Thyroid gland (tissue), 4 donors: ENCODE measurements around the gene PCP4L1. TPM values are rescaled to one million over a fixed set of nuclear protein-coding genes. Genes with fewer than 3 reads are reported as not detected.

Experiments used
- DNase-seq, 2 donors: peaks; one replicate each; pipeline ENCODE4 v3.0.0-alpha.2; 2019
- H3K27ac ChIP-seq, 3 donors: fragments of 200-600 bp; sonication (generic); 1 replicate in 2 of 3; 2 replicates in 1 of 3; pipeline ENCODE4 v1.5.1; 2016 to 2019; ENCODE audit warnings: mild to moderate bottlenecking in 1 of 3, moderate library complexity in 1 of 3
- H3K27me3 ChIP-seq: fragments of 200-600 bp; sonication (generic); one replicate; pipeline ENCODE4 v1.5.1; 2019
- H3K36me3 ChIP-seq, 2 donors: fragments of 200-600 bp; sonication (generic); one replicate each; pipeline ENCODE4 v1.5.1; 2016 to 2019
- H3K4me1 ChIP-seq, 2 donors: fragments of 200-600 bp; sonication (generic); one replicate each; pipeline ENCODE4 v1.5.1; 2017 to 2019
- H3K4me3 ChIP-seq, 3 donors: fragments of 200-600 bp; sonication (generic); replicated peaks in 1 of 3; 1 replicate in 2 of 3; 2 replicates in 1 of 3; pipeline ENCODE4 v1.5.1; 2016; ENCODE audit warnings: mild to moderate bottlenecking in 1 of 3
- H3K9me3 ChIP-seq: fragments of 200-600 bp; sonication (generic); one replicate; pipeline ENCODE4 v1.5.1; 2017
- POLR2A ChIP-seq, 2 donors: fragments of 450-650 bp; IDR thresholded peaks; one replicate each; pipeline ENCODE4 v1.6.1; 2017; ENCODE audit warnings: antibody characterized with exemption in 2 of 2, mild to moderate bottlenecking in 2 of 2, moderate library complexity in 1 of 2
- WGBS, 2 donors: methylation state at CpG; one replicate each; pipeline ENCODE4 v1.1.5; 2017; 5-methylcytosine and 5-hydroxymethylcytosine counted together
- intact Hi-C: fragments of 100-400 bp; cut with DNase I; formaldehyde crosslinking; loops from one replicate; pipeline ENCODE4 v1.15.1; 2023
- total RNA-seq, 4 donors: library from RNA; depleted of rRNA; stranded (reverse); fragments of >200 nt; gene quantifications; one replicate each; pipeline ENCODE4 v1.2.3, GENCODE V29; 2016
- TF ChIP-seq, protein P1 (sequence below), 6 experiments: fragments of 200-600 bp in 3 of 6; fragments of 450-650 bp in 3 of 6; sonication (generic) in 3 of 6; IDR thresholded peaks; one replicate each; pipeline ENCODE4 v1.5.1; 2016 to 2019; ENCODE audit warnings: antibody characterized with exemption in 6 of 6, mild to moderate bottlenecking in 2 of 6, inconsistent platforms in 1 of 6, moderate library complexity in 1 of 6

The PCP4L1 gene
- total RNA-seq, 4 donors from 2014 or later = 0.39 to 0.83 (median 0.61) TPM

DNA sequence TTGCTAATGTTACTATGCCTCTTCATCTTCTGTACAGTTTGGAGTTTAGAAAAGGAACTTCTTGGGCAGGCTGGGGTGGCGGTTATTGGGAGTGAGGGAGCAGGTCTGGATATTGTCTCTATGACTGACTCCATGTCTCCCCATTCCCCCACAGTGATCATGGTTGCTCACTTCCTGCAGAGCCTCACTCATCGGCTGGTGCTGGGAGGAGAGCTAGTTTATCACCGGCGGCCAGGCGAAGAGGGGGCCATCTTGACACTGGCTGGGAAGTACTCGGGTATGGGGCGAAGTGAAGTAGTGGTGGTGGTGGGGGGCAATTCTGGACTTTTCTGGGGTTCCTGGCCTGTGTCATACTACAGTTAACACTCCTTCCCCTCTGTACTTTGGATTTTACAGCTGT, 30.5 kb upstream of the PCP4L1 start:
- peaks cover 10 to 14% of the 10 kb centered on the region in 2 donors for H3K36me3 ChIP-seq
- intact Hi-C loops = loop anchor here (5.0 to 10.0 kb wide), 3 partner anchors 53 to 154 kb away; partner anchors contain the start of genes B4GALT3 and MPZ
- H3K4me1 ChIP-seq = peaks cover 16 to 19% of the 10 kb centered on the region in 2 donors
- H3K4me3 ChIP-seq = no peak overlapping the region
- no peak for DNase-seq
- no peak overlapping the region for H3K27ac ChIP-seq
- TF ChIP-seq, protein P1, sequence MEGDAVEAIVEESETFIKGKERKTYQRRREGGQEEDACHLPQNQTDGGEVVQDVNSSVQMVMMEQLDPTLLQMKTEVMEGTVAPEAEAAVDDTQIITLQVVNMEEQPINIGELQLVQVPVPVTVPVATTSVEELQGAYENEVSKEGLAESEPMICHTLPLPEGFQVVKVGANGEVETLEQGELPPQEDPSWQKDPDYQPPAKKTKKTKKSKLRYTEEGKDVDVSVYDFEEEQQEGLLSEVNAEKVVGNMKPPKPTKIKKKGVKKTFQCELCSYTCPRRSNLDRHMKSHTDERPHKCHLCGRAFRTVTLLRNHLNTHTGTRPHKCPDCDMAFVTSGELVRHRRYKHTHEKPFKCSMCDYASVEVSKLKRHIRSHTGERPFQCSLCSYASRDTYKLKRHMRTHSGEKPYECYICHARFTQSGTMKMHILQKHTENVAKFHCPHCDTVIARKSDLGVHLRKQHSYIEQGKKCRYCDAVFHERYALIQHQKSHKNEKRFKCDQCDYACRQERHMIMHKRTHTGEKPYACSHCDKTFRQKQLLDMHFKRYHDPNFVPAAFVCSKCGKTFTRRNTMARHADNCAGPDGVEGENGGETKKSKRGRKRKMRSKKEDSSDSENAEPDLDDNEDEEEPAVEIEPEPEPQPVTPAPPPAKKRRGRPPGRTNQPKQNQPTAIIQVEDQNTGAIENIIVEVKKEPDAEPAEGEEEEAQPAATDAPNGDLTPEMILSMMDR (IDR thresholded peaks at IDR 0.05) = no peak
- TF ChIP-seq POLR2A (IDR thresholded peaks at IDR 0.05) = no peak
- 83 to 98% methylated on average over 1 to 7 of the region's 7 CpGs for WGBS, 2 donors
- H3K9me3 ChIP-seq = no peaks in the 10 kb centered on the region
- H3K27me3 ChIP-seq = no peaks in the 10 kb centered on the region

DNA sequence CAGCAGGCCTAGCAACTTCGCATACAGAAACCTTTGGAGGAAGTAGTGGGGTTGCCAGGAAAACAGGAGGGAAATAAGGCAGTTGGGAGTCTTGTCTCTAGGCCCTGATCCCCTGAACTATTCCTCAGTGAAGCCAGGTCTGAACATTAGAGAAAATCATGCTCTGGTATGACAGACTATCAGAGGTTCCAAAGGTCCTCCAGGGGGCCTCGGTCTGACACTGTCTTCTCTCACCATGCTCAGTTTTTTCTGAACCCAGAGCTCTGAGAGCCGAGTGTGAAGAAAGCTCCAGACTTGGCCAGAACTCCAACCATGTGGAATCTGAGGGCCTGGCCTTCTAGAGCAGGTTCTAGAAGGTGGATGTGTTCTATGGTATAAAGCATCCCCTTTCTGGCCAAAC, 28.6 kb upstream of the PCP4L1 start:
- DNase-seq = no peak
- no peaks in the 10 kb centered on the region for H3K9me3 ChIP-seq
- H3K4me1 ChIP-seq = peaks cover 16 to 19% of the 10 kb centered on the region in 2 donors
- peaks cover 10 to 14% of the 10 kb centered on the region in 2 donors for H3K36me3 ChIP-seq
- no peak overlapping the region for H3K4me3 ChIP-seq
- no peaks in the 10 kb centered on the region for H3K27me3 ChIP-seq
- TF ChIP-seq, protein P1 (IDR thresholded peaks at IDR 0.05) = no peak
- TF ChIP-seq POLR2A (IDR thresholded peaks at IDR 0.05) = no peak
- intact Hi-C loops = loop anchor here (5.0 to 10.0 kb wide), 4 partner anchors 55 to 152 kb away; partner anchors contain the start of genes B4GALT3, CFAP126 and MPZ
- no peak overlapping the region for H3K27ac ChIP-seq
- 55 to 64% methylated on average over 3 of the region's 3 CpGs for WGBS, 2 donors

DNA sequence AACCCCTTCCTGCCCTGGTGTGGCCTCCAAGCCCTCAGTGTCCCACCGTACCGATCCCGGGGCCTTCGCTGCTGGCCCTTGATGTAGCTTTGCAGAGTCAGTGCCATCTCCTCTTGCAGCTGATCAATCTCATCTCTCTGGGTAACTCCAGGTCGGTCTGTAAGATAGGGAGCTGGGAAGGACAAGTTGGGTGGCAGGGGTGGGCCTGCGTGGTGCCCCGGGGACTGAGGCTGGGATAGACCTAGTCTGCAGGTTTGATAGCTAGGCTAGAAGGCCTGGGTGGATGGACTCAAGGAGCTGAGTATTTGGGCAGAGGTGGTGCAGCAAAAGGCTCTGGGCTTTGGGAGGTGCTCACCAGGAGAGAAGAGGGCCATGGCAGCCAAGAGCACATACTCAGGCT, 27.8 kb upstream of the PCP4L1 start:
- Histone ChIP-seq H3K36me3 (peaks cover 10 to 14% of the 10 kb centered on the region in 2 donors), H3K27me3 (no peaks in the 10 kb centered on the region), H3K27ac (no peak overlapping the region), H3K4me3 (no peak overlapping the region), H3K9me3 (no peaks in the 10 kb centered on the region), H3K4me1 (peaks cover 11 to 15% of the 10 kb centered on the region in 2 donors)
- intact Hi-C loops = loop anchor here (5.0 kb wide), 1 partner anchor 137 kb away; the partner anchor contains the start of gene CFAP126
- 92 to 95% methylated on average over 7 of the region's 7 CpGs for WGBS, 2 donors
- TF ChIP-seq, protein P1 (IDR thresholded peaks at IDR 0.05) = no peak
- TF ChIP-seq POLR2A (IDR thresholded peaks at IDR 0.05) = no peak
- no peak for DNase-seq

DNA sequence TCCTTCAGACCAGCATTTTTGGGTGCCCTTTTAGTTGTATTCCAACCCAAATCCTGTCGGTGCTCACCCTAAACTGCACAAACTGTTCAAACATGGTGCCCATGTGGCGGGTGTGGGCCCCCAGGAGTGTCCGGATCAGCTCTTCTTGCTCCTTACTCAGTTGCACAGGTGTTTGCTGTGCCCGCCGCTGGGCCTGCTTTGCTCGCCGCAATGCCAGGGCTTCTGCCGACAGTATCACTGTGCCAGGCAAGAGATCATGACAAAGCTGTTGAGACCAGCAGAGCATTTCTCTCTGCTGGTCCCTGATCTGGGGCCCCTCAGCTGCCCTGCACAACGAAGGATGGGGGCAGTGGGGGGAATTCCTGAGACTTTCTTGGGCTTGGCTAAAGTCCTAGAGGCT, 25.4 kb upstream of the PCP4L1 start:
- Histone ChIP-seq H3K27ac (no peak overlapping the region), H3K9me3 (no peaks in the 10 kb centered on the region), H3K27me3 (no peaks in the 10 kb centered on the region), H3K4me1 (no peaks in the 10 kb centered on the region), H3K36me3 (peaks cover 10 to 14% of the 10 kb centered on the region in 2 donors), H3K4me3 (no peak overlapping the region)
- TF ChIP-seq, protein P1 (IDR thresholded peaks at IDR 0.05) = no peak
- TF ChIP-seq POLR2A (IDR thresholded peaks at IDR 0.05) = no peak
- 81% methylated on average over 8 to 9 of the region's 9 CpGs for WGBS, 2 donors
- no peak for DNase-seq
- intact Hi-C loops = loop anchor here (5.0 kb wide), 1 partner anchor 134 kb away; the partner anchor contains the start of gene CFAP126

DNA sequence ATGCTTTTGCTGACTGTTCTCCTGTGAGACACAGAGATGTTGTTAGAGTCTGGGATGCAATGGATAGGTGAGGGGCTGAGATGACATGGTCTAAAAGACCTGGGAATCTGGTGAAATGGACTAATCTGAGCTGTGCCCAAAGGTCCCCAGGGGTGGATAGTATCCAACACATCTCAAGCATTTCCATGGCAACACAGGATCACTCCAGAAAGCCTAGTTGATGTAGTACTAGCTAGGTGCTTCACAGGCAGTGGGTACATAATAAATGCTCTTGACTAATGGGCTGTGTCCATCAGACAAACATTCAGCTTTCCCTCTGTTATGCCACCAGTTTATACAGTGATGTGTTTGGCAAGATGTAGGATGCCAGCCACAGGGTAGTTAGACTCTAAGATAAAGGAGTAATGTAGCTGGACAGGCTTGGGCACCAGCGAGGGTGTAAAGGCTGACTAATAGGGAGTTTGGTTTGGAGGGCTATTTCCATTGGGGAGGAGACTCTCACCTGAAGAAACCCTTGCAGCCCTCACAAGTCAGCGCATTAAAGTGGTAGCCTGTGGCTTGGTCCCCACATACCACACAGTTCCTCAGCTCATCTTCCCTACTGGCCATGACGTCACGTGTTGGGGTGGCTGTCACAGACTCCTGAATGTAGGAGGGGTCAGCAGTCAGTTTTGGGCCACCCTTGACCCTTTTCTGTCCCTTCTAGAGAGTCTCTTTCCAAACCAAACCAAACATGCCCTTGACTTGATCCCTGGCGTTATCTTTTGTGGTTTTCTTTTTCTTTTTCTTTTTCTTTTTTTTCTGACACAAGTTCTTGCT, 22.4 kb upstream of the PCP4L1 start:
- no peak for DNase-seq
- intact Hi-C loops = no loop called here
- Histone ChIP-seq H3K27me3 (no peaks in the 10 kb centered on the region), H3K27ac (no peak overlapping the region), H3K36me3 (no peaks in the 10 kb centered on the region), H3K4me1 (no peaks in the 10 kb centered on the region), H3K9me3 (no peaks in the 10 kb centered on the region), H3K4me3 (no peak overlapping the region)
- WGBS, 2 donors = 83 to 86% methylated on average over 5 of the region's 5 CpGs
- no peak for TF ChIP-seq POLR2A (IDR thresholded peaks at IDR 0.05)
- TF ChIP-seq, protein P1 (IDR thresholded peaks at IDR 0.05) = no peak
